LNCaP clone FGC (cell line): ENCODE measurements around the gene GPHN.

ENCODE experiments used
- DNase-seq: peaks from one replicate; pipeline ENCODE4 v3.0.0-alpha.2; 2011; ENCODE audit warnings: low read depth
- H3K4me3 ChIP-seq: 2 replicates; pipeline ENCODE4 v1.5.1; 2011; ENCODE audit warnings: mild to moderate bottlenecking, low read depth, low read length, control low read depth
- TF ChIP-seq, protein P1 (sequence below): IDR thresholded peaks from 2 replicates; pipeline ENCODE4 v1.5.1; 2012; ENCODE audit warnings: mild to moderate bottlenecking; ENCODE audit not compliant: control insufficient read depth, insufficient read depth; ENCODE audit errors: extremely low read depth

GPHN gene

DNA sequence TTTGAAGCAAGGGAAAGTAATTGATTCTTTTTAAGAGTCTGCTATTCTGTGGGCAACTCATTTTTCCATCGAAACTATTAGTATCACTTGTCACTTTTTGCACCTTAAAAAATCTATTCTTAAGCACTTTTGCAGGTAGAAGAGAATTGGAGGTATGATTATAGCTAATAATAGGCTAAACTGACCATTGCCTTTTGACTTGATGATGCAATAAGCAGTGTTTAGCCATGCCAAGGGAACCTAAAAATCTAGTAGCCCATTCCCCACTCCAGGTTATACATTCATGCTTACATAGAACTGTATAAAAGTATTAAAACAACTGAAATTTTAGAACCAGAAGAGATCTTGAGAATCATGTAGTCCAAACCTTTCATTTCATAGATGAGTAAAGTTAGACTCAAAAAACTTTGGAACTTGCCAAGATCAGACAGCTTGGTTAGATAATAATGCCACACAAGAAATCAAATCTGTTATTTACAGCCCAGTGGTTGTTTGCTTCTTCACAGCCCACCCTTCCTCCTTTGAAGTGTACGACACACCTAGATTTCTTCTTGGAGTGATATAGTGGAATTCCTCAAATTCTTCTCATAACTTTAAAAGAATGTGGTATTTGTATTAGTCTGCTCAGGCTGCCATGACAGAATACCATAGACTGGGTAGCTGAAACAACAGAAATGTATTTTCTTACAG is 659.6 kb downstream of the GPHN start:
- DNase-seq: no peak
- TF ChIP-seq, protein P1, sequence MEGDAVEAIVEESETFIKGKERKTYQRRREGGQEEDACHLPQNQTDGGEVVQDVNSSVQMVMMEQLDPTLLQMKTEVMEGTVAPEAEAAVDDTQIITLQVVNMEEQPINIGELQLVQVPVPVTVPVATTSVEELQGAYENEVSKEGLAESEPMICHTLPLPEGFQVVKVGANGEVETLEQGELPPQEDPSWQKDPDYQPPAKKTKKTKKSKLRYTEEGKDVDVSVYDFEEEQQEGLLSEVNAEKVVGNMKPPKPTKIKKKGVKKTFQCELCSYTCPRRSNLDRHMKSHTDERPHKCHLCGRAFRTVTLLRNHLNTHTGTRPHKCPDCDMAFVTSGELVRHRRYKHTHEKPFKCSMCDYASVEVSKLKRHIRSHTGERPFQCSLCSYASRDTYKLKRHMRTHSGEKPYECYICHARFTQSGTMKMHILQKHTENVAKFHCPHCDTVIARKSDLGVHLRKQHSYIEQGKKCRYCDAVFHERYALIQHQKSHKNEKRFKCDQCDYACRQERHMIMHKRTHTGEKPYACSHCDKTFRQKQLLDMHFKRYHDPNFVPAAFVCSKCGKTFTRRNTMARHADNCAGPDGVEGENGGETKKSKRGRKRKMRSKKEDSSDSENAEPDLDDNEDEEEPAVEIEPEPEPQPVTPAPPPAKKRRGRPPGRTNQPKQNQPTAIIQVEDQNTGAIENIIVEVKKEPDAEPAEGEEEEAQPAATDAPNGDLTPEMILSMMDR: no peak
- H3K4me3 ChIP-seq: no peak overlapping the region

DNA sequence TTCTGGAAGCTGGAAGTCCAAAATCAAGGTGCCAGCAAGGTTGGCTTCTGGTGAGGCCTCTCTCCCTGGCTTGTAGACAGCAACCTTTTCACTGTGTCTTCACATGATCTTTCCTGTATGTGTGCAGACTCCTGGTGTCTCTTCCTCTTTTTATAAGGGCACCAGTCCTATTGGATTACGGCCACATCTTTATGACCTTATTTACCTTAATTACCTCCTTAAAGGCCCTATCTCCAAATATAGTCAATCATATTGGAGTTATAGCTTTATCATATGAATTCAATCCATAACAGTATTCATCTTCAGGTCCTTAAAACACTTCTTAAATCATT is 660.1 kb downstream of the GPHN start:
- TF ChIP-seq, protein P1: no peak
- DNase-seq: no peak
- H3K4me3 ChIP-seq: no peak overlapping the region

DNA sequence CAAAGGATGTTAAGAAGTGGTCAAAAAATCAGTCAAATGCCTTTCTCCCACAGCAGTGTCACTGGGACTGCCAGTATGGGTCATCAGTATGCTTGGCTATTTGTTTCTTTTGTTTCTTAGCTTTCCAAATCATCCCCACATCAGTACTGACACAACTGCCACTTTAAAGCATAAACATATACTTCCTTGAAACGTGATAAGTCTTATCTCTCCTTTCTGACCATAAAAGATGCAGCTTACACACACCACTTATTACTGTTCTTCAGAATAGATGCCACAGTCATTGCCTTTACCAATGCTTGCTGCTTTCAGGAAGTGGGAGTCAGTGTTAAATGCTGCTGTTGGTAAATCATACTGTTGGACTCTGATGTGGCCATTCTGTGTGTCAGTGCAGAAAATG is 662.7 kb downstream of the GPHN start:
- H3K4me3 ChIP-seq: no peak overlapping the region
- no peak for DNase-seq
- TF ChIP-seq, protein P1: no peak

DNA sequence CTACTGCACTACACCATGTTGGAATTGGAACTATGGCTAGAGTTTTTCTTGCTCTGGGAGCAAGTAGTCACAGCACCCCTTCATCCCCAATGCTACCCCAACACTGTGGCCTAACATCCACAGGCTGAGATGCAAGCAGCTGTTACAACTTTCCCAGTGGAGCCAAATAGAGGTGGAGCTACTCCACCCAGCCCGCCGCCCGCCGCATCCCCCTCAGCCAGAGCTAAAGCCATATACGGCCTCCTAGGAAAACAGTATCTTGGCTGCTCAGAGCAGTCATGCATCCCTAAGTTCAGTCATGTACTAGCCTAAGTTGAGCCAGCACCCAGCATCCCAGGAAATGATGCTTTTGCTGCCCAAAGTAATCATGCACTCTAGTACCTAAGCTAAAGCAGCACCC is 664.1 kb downstream of the GPHN start:
- no peak overlapping the region for H3K4me3 ChIP-seq
- no peak for DNase-seq
- TF ChIP-seq, protein P1: no peak

DNA sequence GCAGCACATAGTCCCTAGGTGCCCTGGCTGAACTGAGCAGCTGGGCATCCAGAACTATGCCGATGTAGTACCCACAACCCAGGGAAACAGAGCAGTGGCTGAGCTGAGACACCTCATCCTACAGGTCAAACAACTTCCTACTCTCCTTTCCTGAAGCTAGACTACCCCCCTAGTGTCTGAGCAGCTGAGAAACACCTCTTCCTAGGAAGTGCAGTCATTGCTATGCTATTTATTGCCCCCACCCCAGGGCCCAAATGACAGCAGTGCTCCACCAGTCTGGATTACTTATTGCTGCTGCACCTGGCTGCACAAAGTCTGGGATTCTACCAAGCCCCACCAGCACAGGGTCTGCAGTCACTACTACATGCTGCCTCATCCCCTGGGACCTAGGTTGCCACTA is 664.6 kb downstream of the GPHN start:
- TF ChIP-seq, protein P1: no peak
- DNase-seq: no peak
- no peak overlapping the region for H3K4me3 ChIP-seq

DNA sequence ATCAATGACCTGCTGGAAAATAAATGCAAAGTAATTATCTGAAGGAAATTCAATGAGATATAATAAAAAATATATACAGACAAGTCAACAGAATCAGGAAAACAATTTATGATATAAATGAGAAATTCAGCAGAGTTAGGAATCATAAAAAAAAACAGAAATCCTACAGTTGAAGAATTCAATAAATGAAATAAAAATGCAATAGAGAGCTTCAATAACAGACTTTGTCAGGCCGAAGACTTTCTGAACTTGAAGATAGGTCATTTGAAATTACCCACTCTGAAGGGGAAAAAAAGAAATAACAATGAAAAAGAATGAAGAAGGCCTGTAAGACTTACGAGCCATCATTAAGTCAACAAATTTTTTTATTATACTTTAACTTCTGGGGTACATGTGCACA is 665.8 kb downstream of the GPHN start:
- no peak overlapping the region for H3K4me3 ChIP-seq
- DNase-seq: no peak
- TF ChIP-seq, protein P1: no peak

DNA sequence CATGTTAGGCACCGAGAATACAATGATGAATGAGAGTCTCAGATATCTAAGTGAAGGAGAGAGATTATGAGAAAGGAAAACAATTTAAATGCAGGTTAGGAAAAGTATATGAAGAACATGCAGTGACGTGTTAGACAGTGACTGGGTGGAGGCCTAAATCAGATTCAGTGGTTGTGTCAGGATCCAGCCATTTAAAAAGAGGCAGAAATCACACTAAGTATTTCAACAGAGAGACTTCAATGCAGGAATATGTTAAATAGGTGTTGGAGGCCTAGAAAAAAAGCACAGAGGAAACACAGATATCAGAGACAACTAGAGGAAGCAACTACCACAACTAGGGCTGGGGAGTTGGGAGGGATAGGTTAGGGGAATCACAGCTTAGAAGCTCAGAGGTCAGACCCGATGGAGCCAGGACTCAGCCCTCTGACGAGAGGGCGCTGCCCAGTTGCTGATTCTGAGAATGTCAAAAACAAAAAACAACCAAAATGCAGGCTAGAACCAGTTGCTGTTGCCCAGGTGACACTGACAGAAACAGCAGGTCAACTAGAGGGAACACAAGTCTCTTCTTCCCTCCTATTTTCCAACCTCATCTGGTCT is 678.3 kb downstream of the GPHN start:
- no peak overlapping the region for H3K4me3 ChIP-seq
- no peak for DNase-seq
- TF ChIP-seq, protein P1: no peak
